Upper lobe of right lung (tissue), 1 donor: Measurements from ENCODE around the gene CABP1. TPM values are rescaled to one million over a fixed set of nuclear protein-coding genes. Genes with fewer than 3 reads are reported as not detected.

ENCODE experiments used
- ATAC-seq: fragments of 200-7000 bp; cut with Tn5 transposase; one replicate; pipeline ENCODE4 v1.9.1; 2020; ENCODE audit warnings: mild to moderate bottlenecking, moderate library complexity
- DNase-seq: peaks from one replicate; pipeline ENCODE4 v3.0.0-alpha.2; 2020
- H3K27ac ChIP-seq: fragments of 200-600 bp; one replicate; pipeline ENCODE4 v1.8.0; 2022
- H3K27me3 ChIP-seq: fragments of 200-600 bp; one replicate; pipeline ENCODE4 v1.8.0; 2022; ENCODE audit warnings: mild to moderate bottlenecking
- H3K36me3 ChIP-seq: fragments of 200-600 bp; one replicate; pipeline ENCODE4 v1.8.0; 2022
- H3K4me1 ChIP-seq: fragments of 200-600 bp; one replicate; pipeline ENCODE4 v1.8.0; 2022
- H3K4me3 ChIP-seq: fragments of 200-600 bp; one replicate; pipeline ENCODE4 v1.8.0; 2022; ENCODE audit warnings: mild to moderate bottlenecking
- H3K9me3 ChIP-seq: fragments of 200-600 bp; one replicate; pipeline ENCODE4 v1.8.0; 2022
- CTCF ChIP-seq: fragments of 200-600 bp; IDR thresholded peaks from one replicate; pipeline ENCODE4 v1.8.0; 2022; ENCODE audit warnings: antibody characterized with exemption
- intact Hi-C: fragments of 100-400 bp; cut with DNase I; formaldehyde crosslinking; loops from one replicate; pipeline ENCODE4 v1.11.0; 2022
- total RNA-seq: library from RNA; stranded (reverse); fragmentation: NEBNext Ultra II Directional; extraction: Animal tissue kit (Norgen Biotek cat#: 25700); gene quantifications from one replicate; pipeline ENCODE4 v1.2.1, GENCODE V29; 2021
- donor health status: DM: no; HTN: yes; CAD: no; lungs with severe emphysema.

CABP1 gene
- total RNA-seq, 1 donor from 2014 or later: 0.23 TPM

- intact Hi-C loops: no loop called here
- H3K27ac ChIP-seq: no peak overlapping the region
- peaks cover 70% of the 10 kb centered on the region for H3K36me3 ChIP-seq
- peak; percentile 47 for ATAC-seq
- no peak for TF ChIP-seq CTCF
- no peak overlapping the region for H3K4me3 ChIP-seq
- no peaks in the 10 kb centered on the region for H3K27me3 ChIP-seq
- H3K9me3 ChIP-seq: no peaks in the 10 kb centered on the region
- DNase-seq: no peak
- peaks cover 20% of the 10 kb centered on the region for H3K4me1 ChIP-seq
These were observed 58.2 kb downstream of the CABP1 start for GRCh38 chr12:120698665-120699064.

- no peak for TF ChIP-seq CTCF
- H3K36me3 ChIP-seq: peaks cover 64% of the 10 kb centered on the region
These were observed 59.1 kb downstream of the CABP1 start for GRCh38 chr12:120699553-120699952.

DNA sequence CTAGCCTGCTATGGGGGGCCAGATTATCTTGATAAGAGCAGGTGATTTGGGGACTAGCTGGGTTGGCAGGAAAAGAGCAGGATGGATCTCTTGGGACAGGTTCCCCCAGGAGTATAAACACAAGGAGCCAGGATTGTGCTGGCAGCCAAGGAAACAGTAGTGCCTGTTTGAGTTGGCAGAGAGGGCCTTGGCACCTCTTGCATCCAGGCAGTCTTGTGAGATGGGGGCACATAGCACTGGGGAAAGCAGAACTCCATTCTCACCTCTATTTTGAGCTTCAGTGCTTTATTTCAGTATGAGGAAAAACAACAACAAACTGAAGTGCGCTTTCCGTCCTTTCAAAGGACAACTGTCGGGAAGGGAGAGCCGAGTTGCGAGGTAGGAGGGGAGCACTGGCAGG is 60.5 kb downstream of the CABP1 start:
- no peak for TF ChIP-seq CTCF
- intact Hi-C loops: no loop called here
- peaks cover 18% of the 10 kb centered on the region for H3K4me1 ChIP-seq
- no peak for ATAC-seq
- no peaks in the 10 kb centered on the region for H3K27me3 ChIP-seq
- H3K27ac ChIP-seq: no peak overlapping the region
- DNase-seq: no peak
- no peak overlapping the region for H3K4me3 ChIP-seq
- peaks cover 51% of the 10 kb centered on the region for H3K36me3 ChIP-seq
- no peaks in the 10 kb centered on the region for H3K9me3 ChIP-seq

More at GRCh38 chr12:120699553-120699952, 59.1 kb downstream of the CABP1 start:
- Histone ChIP-seq H3K9me3 (no peaks in the 10 kb centered on the region), H3K27ac (no peak overlapping the region), H3K4me3 (no peak overlapping the region), H3K27me3 (no peaks in the 10 kb centered on the region), H3K4me1 (peaks cover 18% of the 10 kb centered on the region)
- intact Hi-C loops: no loop called here
- no peak for DNase-seq
- ATAC-seq: no peak

GRCh38 chr12:120702637-120703036 is 62.2 kb downstream of the CABP1 start:
- Histone ChIP-seq H3K9me3 (no peaks in the 10 kb centered on the region), H3K36me3 (peaks cover 33% of the 10 kb centered on the region), H3K4me3 (no peak overlapping the region), H3K27ac (peak overlapping the region; percentile 11), H3K4me1 (peaks cover 18% of the 10 kb centered on the region), H3K27me3 (no peaks in the 10 kb centered on the region)
- no peak for TF ChIP-seq CTCF
- ATAC-seq (no peak), DNase-seq (no peak)
- intact Hi-C loops: no loop called here

DNA sequence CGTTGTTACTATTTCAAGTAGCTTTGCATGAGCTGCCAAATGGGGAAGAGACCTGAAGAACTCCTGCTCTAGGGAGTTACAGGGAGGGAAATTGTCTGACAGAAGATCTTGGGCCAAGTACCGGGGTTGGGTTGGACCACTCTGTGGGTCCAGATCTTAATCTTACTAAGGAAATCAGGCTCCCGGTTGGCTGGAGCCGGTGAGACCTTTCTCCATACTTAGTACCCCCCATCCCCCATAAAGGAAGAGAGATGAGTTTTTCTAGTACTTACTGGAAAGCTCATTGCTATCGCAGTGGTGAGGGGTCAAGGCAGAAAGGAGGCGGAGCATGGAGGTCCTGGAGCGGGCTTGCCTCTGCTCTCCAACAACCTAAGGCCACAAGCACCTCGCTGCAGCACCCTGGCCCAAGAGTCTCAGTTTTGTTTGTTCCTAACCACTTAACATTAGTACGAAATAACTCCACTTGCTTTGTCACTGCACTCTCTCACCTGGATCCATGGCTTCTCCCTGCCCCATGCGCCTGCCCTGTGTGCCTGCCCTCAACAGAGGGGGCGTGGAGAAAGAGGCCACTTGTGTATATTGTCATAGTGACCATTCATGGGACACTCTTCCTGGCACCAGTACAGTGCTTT is 63.0 kb downstream of the CABP1 start:
- Histone ChIP-seq H3K36me3 (peaks cover 29% of the 10 kb centered on the region), H3K27me3 (no peaks in the 10 kb centered on the region), H3K4me3 (no peak overlapping the region), H3K9me3 (no peaks in the 10 kb centered on the region), H3K27ac (peak overlapping the region; percentile 48), H3K4me1 (peaks cover 15% of the 10 kb centered on the region)
- intact Hi-C loops: no loop called here
- TF ChIP-seq CTCF: no peak
- ATAC-seq: peak; percentile 91
- peak; percentile 80 for DNase-seq

DNA sequence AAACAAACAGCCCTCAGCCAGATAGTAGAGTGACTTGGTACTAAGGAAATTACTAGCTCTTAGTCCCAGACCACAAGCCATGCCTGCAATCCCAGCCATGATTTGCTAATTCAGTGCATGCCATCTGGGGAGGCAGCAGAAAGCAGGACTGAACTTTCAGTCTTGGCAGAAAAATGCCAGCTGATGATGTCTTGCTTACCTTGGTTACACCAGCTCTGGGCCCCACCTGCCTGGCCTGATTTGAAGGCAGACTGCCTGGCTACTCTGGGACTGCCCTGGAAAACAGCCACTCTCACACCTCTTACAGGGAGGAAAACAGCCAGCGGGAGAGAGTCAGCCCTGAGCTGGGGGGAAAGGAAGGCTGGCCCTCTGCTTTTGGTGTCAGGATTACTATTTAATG is 65.2 kb downstream of the CABP1 start:
- peak; percentile 74 for DNase-seq
- no peak for TF ChIP-seq CTCF
- intact Hi-C loops: no loop called here
- peak; percentile 25 for ATAC-seq
- Histone ChIP-seq H3K27ac (no peak overlapping the region), H3K4me3 (no peak overlapping the region), H3K36me3 (peaks cover 10% of the 10 kb centered on the region), H3K9me3 (no peaks in the 10 kb centered on the region), H3K27me3 (no peaks in the 10 kb centered on the region), H3K4me1 (peaks cover 15% of the 10 kb centered on the region)
